Measurements from ENCODE around the gene TNFRSF19.

DNA sequence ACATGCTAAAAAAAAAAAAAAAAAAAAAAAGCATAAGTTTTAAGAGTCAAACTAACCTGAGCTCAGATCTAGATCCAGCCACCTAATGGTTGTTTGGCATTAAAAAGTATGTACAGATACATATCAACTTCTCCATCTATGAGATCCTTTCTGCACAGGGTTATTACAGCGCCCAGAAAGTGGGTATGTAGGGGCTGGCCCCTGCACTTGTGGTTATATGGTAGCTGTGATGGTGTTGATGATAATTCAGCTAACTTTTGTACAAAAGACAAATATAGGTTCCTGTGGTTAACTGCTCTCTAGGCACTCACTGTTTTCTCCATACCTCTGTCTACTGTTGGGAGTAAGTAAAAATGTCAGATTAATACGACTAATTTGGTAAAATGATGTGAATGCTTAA lies 81.7 kb downstream of the TNFRSF19 start:
- TF ChIP-seq, protein P1, sequence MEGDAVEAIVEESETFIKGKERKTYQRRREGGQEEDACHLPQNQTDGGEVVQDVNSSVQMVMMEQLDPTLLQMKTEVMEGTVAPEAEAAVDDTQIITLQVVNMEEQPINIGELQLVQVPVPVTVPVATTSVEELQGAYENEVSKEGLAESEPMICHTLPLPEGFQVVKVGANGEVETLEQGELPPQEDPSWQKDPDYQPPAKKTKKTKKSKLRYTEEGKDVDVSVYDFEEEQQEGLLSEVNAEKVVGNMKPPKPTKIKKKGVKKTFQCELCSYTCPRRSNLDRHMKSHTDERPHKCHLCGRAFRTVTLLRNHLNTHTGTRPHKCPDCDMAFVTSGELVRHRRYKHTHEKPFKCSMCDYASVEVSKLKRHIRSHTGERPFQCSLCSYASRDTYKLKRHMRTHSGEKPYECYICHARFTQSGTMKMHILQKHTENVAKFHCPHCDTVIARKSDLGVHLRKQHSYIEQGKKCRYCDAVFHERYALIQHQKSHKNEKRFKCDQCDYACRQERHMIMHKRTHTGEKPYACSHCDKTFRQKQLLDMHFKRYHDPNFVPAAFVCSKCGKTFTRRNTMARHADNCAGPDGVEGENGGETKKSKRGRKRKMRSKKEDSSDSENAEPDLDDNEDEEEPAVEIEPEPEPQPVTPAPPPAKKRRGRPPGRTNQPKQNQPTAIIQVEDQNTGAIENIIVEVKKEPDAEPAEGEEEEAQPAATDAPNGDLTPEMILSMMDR (conservative IDR thresholded peaks at IDR 0.05; ENCODE audit: low read length): no peak
- TF ChIP-seq EZH2phosphoT487 (IDR thresholded peaks at IDR 0.05; ENCODE audit: borderline replicate concordance, low read depth, low read length): no peak

Data from OCI-LY7 (cell line).